Purkinje cell (primary cell): Measurements from ENCODE around the gene SMIM1. TPM values are rescaled to one million over a fixed set of nuclear protein-coding genes. Genes with fewer than 3 reads are reported as not detected.

Experiments
- polyA plus RNA-seq: library from polyadenylated mRNA; unstranded; fragments of >200 nt; fragmentation: Nextera tagmentation; gene quantifications from 2 replicates; pipeline ENCODE4 v1.2.1, GENCODE V29; 2014

SMIM1 gene, protein sequence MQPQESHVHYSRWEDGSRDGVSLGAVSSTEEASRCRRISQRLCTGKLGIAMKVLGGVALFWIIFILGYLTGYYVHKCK
- polyA plus RNA-seq = not detected in 2 replicates

DNA sequence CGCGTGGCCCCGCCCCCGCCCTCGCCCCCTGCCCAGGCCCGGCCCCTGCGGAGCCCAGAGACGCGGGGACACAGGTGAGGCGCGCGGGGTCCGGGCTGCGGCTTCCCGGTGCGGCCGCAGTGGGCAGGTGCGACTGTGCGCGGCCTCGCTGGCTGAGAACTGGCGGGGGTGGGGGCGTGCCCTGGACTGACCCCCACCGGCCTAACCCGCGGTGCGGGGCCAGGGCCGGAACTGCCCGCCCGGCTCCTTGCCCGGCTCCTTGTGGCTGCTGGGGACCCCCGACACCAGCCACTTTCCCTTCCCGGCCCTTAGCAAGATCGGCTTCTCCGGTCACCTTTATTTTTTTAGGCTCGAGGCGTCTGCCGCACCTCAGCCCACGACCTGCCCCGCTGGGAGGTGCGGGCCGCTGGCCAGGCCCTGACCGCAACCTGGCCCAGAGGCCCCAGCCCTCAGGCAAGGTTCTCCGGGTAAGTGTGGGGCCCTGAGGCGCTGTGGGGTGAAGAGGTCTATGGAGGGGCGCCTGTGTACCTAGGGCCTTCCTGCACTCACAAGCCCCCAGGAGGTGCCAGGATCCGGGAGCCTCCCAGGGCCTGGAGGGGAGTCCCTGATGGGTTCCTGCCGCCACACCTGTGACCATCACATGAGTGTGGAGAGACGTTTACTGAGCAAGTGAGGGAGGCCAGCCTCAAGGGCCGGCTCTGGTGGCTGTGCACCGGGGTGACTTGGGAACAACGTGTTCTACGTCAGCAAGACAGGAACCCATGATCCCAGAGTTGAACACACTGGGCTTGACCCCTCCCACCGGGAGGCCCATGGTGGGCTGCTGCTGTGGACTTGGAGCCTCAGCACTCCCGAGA, at the start of gene SMIM1:
TSS of gene SMIM1 (plus strand) at position 35 of the 857 bp plus-strand sequence. CDS start 2,625 bp downstream, outside the sequence.

DNA sequence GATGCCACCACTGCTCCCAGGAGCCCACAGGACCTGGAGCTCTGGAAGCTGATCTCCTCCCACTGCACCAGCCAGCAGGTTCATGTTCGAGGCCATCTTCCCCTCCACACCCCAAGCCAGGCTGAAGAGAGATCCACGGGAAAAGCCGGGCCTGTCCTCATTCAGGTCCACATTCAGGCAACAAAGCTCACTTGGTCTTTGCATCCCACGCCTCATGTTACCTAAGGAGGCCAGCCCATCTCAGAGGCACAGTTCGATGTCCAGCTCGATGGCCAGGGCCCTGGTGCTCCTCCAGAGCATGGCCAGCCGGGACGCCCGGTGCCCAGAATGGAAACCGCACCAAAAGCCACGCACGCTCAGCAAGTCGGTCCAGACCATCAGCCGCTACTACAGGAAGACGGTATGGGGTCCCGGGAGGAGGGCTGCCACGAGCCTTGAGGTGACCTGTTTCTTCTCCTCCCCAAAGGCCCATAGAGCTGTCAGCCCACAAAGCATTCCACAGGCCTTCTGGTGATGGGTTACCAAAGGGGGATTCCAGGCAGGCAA, 20.1 kb upstream of the SMIM1 start, which contains the start of gene CCDC27:
TSS of gene CCDC27 (plus strand) at position 51 of the 546 bp plus-strand sequence. CDS start at position 83, 32 bp downstream.

DNA sequence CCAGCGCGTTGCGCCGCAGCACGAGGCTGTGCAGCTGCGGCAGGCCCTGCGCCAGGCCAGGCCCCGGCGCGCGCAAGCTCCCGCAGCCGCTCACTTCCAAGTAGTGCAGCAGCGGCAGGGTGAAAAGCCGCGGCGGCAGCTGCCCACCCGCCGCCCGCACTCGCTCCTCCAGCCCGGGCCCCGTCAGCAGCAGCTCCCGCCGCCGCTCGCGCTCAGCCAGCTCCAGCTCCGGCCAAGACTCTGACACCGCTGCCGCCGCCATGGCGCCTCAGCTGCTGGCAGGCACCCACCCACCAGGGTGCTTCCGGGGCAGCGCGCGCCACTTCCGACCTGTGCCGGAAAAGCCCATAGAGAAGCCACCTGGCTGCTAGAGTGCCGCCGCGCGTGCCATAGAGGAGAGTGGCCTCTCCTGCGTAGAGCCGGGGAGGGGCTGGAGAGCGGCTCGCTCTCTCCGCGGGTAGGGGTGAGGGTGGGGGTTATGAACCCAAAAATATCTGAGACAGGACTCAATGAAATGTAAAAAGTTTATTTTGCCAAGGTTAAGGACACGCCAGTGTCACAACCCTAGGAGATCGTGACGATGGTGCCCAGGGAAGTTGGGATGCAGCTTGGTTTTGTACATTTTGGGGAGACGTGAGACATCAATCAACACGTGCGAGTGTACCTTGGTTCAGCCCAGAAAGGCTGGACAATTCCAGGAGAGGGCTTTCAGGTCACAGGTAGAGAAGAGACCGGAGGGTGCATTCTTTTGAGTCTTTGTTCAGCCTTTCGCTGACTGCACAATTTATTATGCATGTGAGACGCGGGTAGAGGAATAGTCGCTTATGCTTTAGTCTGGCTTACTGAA, 23.9 kb downstream of the SMIM1 start, which contains the start of gene LRRC47:
TSS of gene LRRC47 (minus strand) at position 284 of the 847 bp plus-strand sequence. CDS start at position 262, 22 bp downstream.

Other genes with a start within 250 kb of the SMIM1 start
- 0.36 TPM in 1 of 2 replicates, not detected in the other for gene MEGF6, start 161.2 kb upstream of the SMIM1 start, polyA plus RNA-seq
- 25.9 and 28.9 TPM in 2 replicates for gene TPRG1L, start 147.7 kb upstream of the SMIM1 start, polyA plus RNA-seq
- 3.4 and 4.3 TPM in 2 replicates for gene WRAP73, start 122.6 kb upstream of the SMIM1 start, polyA plus RNA-seq
- not detected in 2 replicates for gene TP73, start 120.2 kb upstream of the SMIM1 start, polyA plus RNA-seq
- gene CCDC27, start 20.3 kb upstream of the SMIM1 start, polyA plus RNA-seq = not detected in 2 replicates
- 9.6 and 11.7 TPM in 2 replicates for gene LRRC47, start 23.7 kb downstream of the SMIM1 start, polyA plus RNA-seq
- 22.9 and 26.1 TPM in 2 replicates for gene CEP104, start 84.5 kb downstream of the SMIM1 start, polyA plus RNA-seq
- gene DFFB, start 84.7 kb downstream of the SMIM1 start, polyA plus RNA-seq = 4.1 TPM in 2 replicates
- 15.2 and 20.7 TPM in 2 replicates for gene C1orf174, start 127.5 kb downstream of the SMIM1 start, polyA plus RNA-seq